GM12892 (cell line): ENCODE data around the gene SMG6.
"Not testable (repeated sequence)": the region's sequence is repeated elsewhere in the genome, so short reads cannot be mapped to it uniquely, and the experiment has no call there.

Experiments used
- DNase-seq: peaks from one replicate; pipeline ENCODE4 v3.0.0; 2011; ENCODE audit not compliant: insufficient read length
- FAIRE-seq: peaks from 2 replicates; lab custom pipeline; 2011; peaks lifted over from hg19 to GRCh38; lab: Jason Lieb, UNC
- POLR2A ChIP-seq: IDR thresholded peaks from 2 replicates; pipeline ENCODE4 v1.6.1; 2011; ENCODE audit warnings: low read depth, low read length, control low read depth
- POLR2AphosphoS5 ChIP-seq: IDR thresholded peaks from 2 replicates; pipeline ENCODE4 v1.6.1; 2011; ENCODE audit warnings: low read depth, low read length, control low read depth
- TAF1 ChIP-seq: IDR thresholded peaks from 2 replicates; pipeline ENCODE4 v1.6.1; 2011; ENCODE audit warnings: low read depth, mild to moderate bottlenecking, control low read depth, low read length, borderline replicate concordance

SMG6 gene

GRCh38 chr17:2179615-2180295 is 123.8 kb downstream of the SMG6 start:
- DNase-seq (no peak), FAIRE-seq (no peak)
- no peak for TF ChIP-seq POLR2A
- TF ChIP-seq POLR2AphosphoS5 = no peak
- TF ChIP-seq TAF1 = no peak

- DNase-seq (no peak), FAIRE-seq (no peak)
- TF ChIP-seq POLR2AphosphoS5 (no peak), TAF1 (no peak), POLR2A (no peak)
Observed at GRCh38 chr17:2178798-2179501, 124.6 kb downstream of the SMG6 start.

GRCh38 chr17:2177235-2177811 is 126.3 kb downstream of the SMG6 start:
- FAIRE-seq (no peak), DNase-seq (no peak)
- TF ChIP-seq POLR2AphosphoS5 (no peak), POLR2A (no peak), TAF1 (no peak)

GRCh38 chr17:2176499-2177169 is 127.0 kb downstream of the SMG6 start:
- DNase-seq (no peak), FAIRE-seq (no peak)

GRCh38 chr17:2175294-2175628 is 128.3 kb downstream of the SMG6 start:
- no peak for FAIRE-seq
- no peak for DNase-seq
- no peak for TF ChIP-seq TAF1
- TF ChIP-seq POLR2AphosphoS5 = no peak
- TF ChIP-seq POLR2A = no peak

More at GRCh38 chr17:2176499-2177169, 127.0 kb downstream of the SMG6 start:
- no peak for TF ChIP-seq POLR2AphosphoS5
- no peak for TF ChIP-seq TAF1
- TF ChIP-seq POLR2A = no peak

GRCh38 chr17:2174468-2175293 is 128.9 kb downstream of the SMG6 start:
- FAIRE-seq = no peak
- TF ChIP-seq POLR2A = no peak
- no peak for TF ChIP-seq POLR2AphosphoS5
- no peak for TF ChIP-seq TAF1
- DNase-seq = no peak

GRCh38 chr17:2174014-2174413 is 129.6 kb downstream of the SMG6 start:
- no peak for FAIRE-seq
- no peak for TF ChIP-seq POLR2AphosphoS5
- TF ChIP-seq TAF1 = no peak
- no peak for TF ChIP-seq POLR2A
- no peak for DNase-seq

- FAIRE-seq = no peak
- no peak for TF ChIP-seq POLR2A
- no peak for TF ChIP-seq TAF1
- no peak for TF ChIP-seq POLR2AphosphoS5
- no peak for DNase-seq
Observed at GRCh38 chr17:2172999-2173398, 130.6 kb downstream of the SMG6 start.

- TF ChIP-seq POLR2A = no peak
- FAIRE-seq = no peak
Observed at GRCh38 chr17:2172077-2172851, 131.3 kb downstream of the SMG6 start.

GRCh38 chr17:2171702-2172076 is 131.9 kb downstream of the SMG6 start:
- no peak for TF ChIP-seq POLR2A
- no peak for TF ChIP-seq TAF1
- no peak for TF ChIP-seq POLR2AphosphoS5
- DNase-seq = no peak
- no peak for FAIRE-seq

More at GRCh38 chr17:2172077-2172851, 131.3 kb downstream of the SMG6 start:
- DNase-seq = no peak

- no peak for DNase-seq
- TF ChIP-seq POLR2A (no peak), TAF1 (no peak), POLR2AphosphoS5 (no peak)
- peak; percentile 68 for FAIRE-seq
Observed at GRCh38 chr17:2170023-2170422, 133.6 kb downstream of the SMG6 start.

- FAIRE-seq, DNase-seq: not testable (repeated sequence)
Observed at GRCh38 chr17:2165723-2166122, 137.9 kb downstream of the SMG6 start.
